ENCODE data around the gene MCFD2.

DNA sequence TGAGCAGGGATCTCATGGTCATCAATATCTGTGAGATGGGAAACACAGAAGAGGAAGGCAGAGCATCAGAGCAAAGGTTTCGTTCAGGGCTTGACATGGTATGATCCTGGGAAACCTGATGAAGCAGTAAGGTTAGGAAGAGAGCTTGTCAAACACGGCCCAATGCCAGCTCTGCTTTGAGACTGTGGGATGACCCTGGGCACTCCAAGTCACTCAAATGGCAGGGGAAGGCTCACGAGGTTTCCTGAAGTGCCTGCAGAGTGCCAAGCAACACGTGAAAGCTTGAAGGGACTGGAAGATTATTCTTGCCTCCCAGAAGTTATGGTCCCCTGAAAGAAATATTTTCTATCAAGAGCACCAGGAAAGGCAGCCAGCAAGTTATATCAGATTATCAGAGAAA is 6.5 kb downstream of the MCFD2 start:
- no peak for TF ChIP-seq POLR2A (IDR thresholded peaks at IDR 0.05)
- TF ChIP-seq, protein P1, sequence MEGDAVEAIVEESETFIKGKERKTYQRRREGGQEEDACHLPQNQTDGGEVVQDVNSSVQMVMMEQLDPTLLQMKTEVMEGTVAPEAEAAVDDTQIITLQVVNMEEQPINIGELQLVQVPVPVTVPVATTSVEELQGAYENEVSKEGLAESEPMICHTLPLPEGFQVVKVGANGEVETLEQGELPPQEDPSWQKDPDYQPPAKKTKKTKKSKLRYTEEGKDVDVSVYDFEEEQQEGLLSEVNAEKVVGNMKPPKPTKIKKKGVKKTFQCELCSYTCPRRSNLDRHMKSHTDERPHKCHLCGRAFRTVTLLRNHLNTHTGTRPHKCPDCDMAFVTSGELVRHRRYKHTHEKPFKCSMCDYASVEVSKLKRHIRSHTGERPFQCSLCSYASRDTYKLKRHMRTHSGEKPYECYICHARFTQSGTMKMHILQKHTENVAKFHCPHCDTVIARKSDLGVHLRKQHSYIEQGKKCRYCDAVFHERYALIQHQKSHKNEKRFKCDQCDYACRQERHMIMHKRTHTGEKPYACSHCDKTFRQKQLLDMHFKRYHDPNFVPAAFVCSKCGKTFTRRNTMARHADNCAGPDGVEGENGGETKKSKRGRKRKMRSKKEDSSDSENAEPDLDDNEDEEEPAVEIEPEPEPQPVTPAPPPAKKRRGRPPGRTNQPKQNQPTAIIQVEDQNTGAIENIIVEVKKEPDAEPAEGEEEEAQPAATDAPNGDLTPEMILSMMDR (IDR thresholded peaks at IDR 0.05): no peak

All from body of pancreas (tissue), 4 donors.